ENCODE data around the gene NAV3.

NAV3 gene

DNA sequence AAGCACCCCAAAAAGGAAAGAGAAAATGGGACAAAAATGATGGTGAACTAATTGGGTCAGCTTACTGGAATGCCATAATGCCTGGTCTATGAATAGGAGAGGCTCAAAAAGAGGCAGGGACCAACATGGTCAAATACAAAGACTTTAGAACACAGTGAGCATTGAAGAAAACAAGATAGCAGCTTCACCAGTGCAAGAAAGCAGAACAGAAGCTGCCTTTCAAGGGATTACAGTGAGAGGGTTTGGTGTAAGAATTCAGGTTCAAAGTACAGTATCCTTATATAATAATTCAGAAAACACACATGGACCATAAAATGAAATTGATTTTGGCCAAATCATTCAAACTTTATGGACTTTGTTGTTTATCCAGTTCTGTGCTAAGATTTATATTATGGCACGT lies 162.1 kb downstream of the NAV3 start:
- no peak for DNase-seq

DNA sequence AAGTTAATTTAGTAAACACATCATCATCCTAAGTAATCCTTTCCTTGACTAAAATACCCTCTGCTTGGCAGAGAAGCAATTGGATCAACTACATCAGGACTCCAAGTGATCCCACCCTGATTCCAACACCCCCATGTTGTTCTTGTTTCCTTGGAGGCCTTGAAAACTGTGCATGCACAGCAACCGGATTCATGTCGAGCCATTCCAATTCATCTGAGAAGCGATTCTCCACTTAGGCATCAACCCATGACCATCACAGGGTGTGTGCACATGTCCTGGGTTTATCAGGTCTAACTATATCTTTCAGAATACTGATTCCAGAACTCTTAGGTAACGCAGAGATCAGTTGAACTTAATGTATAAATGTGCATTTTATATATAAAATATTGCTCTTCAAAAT lies 163.0 kb downstream of the NAV3 start:
- no peak for DNase-seq

DNA sequence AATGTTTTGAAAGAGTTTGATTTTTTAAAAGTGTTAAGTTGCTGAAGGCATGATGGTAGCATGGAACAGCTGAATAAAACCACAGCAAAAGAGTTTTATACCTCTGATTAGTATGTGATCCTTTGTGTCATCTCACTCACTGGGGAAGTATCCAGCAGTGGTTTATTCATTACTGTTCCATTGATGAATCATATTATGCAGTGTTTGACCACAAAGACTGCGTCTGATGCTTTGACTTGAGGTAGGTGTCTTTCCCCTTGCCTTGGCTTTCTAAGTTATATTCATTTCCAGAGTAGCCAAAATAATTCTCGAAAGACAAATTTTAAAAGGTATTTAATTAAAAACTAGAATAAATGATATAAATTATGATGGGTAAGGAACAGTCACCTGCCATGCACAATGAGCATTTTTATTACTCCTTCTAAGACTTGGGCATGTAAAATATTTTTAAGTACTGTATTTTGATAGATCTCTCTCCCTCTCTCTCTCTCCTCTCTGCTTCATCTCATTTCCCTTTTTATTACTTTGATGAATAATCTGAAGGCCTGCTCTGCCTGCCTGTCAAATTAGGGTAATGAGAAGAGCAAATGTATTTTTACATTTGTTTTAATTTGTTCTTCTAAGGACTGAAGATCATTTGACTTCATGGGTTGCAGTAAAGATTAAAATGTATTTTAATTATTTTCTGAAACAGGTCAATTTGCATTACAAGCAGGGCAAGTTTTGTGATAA lies 164.9 kb downstream of the NAV3 start:
- no peak for DNase-seq

DNA sequence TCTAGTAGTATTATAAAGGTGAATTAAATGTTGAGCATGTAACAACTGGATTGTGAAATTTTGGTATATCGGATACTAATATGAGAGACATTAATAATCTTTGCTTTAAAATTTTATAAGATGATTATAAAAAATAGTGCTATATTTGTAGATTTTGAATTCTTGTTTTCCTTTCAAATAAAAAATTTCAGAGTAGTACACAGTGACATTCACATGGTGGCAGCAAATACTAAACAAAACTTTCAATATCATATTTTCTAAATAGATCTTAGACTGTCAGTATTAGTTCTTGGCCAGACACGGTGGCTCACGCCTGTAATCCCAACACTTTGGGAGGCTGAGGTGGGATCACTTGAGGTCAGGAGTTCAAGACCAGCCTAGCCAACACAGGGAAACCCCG lies 166.0 kb downstream of the NAV3 start:
- no peak for DNase-seq

DNA sequence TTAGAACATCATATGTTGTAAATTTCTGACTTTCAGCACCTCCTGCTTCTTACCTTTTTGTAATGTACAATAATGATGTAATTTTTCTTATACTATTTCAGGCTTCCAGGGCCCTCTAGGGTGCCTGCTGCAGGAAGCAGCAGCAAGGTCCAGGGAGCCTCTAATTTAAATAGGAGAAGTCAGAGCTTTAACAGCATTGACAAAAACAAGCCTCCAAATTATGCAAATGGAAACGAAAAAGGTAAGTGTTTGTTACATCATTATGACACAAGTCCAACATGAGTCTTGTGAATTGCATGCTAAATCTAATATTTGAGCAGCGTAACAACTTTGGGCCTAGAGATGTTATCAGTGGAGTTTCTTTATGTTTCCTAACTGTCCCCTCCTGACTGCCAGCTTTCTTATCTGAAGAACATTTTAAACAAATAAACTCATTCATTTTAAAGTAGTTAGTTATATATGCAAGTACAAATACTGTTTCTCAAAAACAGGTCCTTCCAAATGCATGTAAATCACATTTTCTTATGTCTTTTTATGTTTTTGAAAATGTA lies 167.6 kb downstream of the NAV3 start:
- DNase-seq = no peak

DNA sequence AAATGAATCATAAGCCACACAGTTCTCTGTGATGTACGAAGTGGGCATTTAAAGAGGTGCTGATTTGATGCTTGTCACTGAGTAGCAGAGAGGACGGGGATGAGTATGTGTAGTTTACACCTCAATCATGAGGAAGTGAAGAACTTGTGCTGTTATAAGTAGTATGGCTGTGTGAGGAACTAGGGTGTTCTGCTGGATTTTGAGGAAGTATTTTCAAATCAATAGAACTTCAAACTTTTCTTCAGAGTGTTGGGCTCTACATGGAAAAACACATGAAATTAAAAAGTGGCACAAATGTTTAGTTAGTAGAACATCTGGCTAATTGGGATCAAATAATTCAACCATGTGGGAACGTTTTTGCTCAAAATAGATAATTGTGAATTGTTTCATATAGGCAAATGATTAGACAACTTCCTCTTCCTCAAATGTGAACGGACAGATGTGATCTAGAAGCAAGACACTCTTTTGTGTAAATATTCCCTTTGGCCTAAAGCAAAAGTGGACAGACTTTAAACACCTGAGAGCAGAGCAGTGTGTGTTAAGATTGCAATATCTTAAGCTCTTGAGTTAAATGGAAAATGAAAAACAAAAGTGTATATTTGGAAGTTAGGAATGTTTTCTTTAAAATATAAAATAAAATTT lies 168.5 kb downstream of the NAV3 start:
- DNase-seq = no peak

DNA sequence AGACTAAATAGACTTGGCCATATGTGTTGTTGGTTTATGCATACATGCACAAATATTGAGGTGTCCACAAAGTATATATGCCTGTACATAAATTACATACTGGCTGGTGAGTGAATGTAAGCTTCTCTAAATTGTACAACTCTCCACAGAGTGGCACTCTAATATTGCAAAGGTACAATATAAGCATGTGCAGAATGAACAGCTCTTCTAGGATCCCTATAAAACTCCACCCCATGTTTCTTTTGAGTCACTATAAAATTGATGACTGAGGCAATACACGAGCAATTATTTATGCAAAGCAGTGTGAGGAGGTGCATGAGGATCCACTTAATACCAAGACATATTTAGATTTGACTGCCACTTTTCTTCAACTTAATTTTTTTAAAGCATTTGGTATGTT lies 172.2 kb downstream of the NAV3 start:
- DNase-seq = no peak

DNA sequence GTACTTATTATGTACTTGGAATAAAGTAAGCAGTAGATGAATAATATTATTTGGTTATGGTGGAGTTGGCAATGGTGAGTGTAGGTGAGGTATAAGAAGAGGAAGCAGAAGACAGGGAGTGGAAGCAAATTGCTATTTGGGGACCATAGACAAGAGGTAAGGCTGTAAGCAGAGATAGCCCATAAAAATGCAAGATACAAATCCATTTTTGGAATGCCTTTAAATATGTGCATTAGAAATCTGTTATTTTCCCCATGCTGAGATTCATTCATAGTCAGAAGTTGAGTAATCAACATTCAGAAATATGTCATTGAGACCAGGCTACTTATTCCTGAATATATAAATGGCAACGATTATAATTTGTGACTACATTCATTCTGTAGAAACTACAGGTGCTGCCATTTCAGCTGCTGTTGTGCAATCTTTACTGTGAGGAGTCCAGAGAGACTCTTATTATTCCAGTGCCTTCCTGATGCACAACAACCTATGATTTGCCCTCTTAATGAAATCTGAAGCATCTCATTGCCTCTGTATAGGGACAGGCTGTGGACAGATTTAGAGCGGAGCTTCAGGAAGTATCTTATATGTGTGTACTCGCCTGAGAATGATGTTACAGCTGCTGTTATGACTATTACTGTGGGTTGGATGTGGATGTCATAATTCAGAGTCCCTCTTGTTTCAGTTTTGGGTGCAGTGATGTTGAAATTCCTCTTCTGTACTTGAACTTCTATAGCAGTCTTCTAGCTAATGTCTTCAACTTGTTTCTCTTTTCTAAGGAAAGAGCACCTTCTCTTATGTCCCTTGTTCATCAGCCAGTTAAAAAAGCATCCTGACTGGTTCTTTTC lies 173.8 kb downstream of the NAV3 start:
- DNase-seq = no peak

DNA sequence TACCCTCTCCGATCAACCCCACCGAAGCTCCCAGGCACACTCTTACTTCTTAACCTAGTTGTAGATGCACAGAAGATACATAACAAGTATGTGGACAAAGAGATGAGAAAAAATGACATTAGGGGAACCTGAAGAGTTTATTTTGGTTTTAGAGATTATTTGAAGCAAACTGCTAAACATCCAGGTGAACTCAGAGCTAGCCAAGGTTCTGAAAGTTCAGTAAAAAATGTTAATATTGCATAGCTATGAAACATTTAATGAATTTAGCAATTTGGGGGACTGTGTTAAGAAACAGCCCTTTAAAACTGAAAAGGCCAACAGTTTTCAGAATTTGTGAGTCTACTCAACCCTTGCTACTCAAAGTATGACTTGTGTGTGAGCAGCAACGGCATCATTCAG lies 174.4 kb downstream of the NAV3 start:
- no peak for DNase-seq

DNA sequence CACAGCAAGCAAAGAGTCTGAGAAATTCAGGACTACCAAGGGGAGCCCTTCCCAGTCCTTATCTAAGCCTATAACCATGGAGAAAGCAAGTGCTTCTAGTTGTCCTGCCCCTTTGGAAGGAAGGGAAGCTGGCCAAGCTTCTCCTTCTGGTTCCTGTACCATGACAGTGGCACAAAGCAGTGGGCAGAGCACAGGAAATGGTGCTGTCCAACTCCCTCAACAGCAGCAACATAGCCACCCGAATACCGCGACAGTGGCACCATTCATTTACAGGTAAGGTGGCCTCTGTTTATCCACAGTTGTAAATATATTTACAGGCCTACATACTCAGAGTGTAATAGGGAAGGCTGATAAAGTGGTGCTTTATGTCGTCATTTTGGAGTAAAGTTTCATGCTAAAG lies 176.5 kb downstream of the NAV3 start:
- no peak for DNase-seq

DNA sequence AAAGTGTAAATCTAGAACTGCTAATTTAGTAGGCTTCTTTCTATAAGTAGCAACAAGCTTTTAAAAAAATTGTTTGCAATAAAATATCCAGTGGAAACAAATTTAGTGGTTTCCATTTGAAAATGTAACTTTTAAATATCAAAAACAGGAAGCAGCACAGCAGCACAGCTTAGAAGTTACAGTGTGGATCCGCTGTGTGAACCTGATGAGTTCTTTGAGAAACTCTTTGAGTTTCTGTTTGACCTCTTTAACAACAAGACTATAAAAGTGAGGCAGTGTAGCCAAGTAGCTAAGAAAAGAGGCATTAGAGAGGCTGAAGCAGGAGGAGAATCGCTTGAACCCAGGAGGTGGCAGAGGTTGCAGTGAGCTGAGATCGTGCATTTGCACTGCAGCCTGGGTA lies 178.3 kb downstream of the NAV3 start:
- DNase-seq = no peak

DNA sequence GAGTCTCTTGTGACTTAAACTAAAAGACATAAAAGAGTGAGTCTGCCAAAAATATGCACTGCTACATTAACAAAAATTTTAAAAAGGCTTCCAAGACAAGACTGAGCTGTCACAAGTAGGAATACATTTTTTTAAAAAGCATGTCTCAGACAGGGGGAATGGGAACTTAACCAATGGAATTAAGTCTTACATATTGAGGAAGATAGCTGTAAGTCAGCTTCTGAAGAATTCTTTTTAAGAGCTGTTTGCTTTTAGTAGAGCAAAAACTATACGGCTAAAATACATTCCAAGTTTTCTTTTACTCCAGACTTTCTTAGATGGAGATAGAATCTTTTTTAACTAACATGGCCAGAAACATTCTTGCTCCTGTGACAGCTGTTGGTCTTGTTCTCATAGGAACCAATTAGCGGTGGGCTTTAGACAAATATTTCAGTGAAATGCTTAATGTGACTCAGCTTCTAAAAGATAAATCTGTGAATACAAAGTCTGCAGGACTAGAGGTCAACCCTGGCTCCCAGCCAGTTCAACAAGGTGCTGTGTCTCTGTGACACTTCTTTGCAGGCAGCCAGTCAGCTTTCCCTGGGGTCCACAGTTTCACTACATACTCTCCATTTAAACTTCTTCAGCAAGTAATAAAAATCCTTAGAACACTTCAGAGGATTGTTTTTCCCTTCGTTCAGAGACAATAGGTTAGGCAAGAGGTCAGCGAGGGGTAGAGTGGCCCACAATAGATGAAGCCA lies 187.6 kb downstream of the NAV3 start:
- DNase-seq = no peak

DNA sequence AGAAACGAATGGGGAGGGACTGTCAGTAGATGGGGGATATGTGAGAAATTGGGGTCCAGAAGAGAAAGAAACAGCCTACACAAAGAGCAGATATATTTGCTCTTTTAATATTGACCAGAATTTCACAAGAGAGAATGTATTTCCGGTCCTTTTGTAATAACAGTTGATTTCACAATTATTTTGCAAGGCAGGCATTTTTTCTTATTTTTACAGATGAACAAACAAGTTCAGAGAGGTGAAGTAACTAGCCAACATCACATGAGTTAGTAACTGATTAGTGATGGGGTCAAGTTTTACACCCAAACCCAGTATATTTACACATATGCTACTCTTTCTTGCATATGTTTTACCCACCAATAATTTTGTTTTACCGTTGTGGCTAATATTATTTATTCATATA lies 188.2 kb downstream of the NAV3 start:
- no peak for DNase-seq

DNA sequence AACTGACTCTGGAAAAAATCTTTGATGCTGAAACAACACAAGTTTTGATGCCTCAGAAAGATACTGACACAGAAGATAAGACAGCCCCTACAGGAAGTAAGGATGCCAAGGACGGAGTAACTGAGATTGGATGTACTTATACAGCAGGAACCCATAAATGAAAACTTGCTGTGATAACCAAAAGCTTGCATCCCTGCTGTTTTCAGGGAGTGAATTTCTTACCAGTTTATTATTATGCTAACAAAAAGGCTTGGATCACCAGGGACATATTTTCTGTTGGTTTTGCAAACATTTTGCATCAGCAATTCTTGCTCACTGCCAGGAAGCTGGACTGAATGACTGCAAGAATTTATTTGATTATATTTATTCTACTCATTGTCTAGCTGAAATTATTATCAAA lies 197.7 kb downstream of the NAV3 start:
- DNase-seq = no peak

DNA sequence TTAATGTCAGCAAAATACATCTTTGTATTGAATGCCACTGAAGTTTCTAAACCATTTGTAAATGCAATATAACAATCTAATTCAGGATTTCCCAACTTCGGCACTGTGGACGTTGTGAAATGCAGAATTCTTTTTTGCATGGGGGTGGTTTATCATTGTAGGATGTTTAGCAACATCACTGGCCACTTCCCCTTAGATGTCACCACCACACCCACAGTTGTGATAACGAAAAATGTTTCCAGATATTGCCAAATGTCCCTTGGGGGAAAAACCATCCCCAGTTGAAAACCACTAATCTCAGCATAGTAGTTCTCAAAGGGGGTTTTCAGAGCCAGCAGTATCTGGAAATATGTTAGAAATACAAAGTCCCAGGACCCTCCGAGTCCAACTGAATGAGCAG lies 203.3 kb downstream of the NAV3 start:
- DNase-seq = no peak

DNA sequence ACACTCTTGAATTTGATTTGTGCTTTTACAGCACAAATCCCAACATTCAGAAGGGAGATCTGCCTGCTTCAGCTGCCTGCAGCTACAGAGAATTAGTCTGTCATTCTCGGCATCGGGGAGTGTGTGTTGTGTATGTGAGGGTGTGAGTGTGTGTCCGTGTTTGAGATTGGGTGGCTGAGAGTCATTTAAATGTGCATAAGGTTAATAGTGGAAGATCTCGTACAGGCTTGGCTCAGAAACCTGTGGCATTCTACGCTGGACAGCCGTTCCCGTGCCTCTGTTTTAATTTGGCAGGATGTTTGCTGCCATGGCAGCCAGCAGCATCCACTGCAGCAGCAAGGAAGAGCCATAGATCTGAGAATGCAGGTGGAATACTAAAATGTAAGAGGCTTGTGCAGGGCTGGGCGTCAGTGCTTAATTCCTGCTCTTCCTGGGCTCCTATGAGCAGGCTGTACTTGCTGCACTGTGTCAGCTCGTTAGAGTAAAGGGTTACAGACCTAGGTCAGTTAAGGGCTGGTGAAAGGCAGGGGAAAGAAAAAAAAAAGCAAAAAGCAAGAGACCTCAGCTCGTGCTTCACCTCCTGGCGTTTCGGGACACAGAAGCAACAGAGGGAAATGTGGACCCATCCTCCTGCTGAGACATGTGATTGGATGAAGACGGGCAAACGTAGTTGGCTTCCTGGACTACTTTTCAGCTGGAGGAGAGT lies 205.4 kb downstream of the NAV3 start:
- no peak for DNase-seq

DNA sequence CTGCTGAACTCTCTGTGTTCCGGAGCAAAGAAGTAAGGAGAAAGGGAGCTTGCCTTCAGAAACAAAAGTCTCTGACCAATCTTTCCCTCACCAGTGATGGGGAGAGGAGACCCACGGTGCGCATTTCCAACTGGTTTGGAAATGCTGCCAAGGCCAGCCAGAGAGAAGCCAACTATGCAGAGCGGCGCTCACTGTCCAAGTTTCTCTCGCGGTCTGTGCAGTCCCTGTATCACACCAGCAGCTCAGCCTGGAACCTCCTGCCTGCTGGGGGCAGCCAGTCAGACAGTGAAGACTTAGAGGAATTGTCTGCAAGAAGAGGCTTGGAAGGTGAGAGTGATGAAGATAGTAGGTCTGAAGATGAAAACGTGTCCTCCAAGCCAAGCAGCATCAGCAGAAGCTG lies 206.2 kb downstream of the NAV3 start:
- DNase-seq = no peak

DNA sequence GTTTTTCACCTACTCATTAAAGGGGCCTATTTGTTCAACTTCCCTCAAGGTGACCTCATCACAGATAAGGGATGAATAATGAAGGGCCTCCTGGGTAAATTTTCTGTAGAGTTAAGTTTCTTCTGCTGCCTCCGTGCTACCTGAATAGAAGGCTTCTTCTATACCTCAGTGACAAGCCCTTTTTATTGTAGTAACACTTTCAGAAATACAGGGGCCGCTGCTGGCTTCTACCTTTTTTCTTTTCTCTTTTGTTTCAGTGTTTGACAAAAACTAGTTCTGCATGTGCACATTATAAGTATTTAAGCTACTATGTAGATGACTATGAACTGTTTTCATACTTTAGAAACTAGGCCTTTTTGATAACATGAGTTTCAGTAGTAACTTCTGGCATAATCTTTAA lies 207.0 kb downstream of the NAV3 start:
- no peak for DNase-seq

DNA sequence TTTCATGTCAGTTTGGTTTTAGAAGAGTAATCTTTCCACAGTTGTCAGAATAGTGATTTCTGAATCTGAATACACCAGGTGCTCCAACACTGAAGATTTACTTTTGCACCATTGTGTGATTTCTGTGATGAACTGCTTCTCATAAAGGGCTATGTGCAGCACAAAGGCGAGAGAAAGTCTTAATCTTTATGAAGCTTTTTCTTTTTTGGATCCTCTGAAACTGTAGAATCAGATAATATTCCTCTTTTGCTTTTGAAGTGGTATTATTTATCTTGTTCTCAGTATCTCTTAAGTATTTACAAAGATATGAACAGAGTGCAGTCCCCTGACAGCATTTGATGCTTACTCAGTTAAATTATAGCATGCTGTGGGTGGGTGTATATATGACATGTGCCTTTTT lies 207.8 kb downstream of the NAV3 start:
- DNase-seq = no peak

DNA sequence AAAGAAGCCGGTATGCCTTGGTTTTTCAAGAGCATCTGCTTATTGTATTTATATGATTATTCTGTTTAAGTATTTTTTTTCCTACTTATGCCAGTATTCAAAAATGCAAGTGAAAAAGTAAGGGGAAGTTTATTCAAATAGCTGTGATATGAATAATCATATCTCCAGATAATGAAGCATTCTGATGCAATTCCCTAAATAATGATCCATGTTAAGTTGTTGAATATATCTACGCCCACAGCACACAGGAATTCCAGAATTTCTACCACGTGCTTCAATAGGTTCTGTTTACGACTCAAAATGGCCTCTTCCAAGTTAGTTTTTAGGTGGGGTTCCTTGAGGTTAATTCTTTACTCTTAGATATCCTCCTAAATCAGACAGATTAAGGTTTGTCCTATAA lies 208.3 kb downstream of the NAV3 start:
- no peak for DNase-seq

DNA sequence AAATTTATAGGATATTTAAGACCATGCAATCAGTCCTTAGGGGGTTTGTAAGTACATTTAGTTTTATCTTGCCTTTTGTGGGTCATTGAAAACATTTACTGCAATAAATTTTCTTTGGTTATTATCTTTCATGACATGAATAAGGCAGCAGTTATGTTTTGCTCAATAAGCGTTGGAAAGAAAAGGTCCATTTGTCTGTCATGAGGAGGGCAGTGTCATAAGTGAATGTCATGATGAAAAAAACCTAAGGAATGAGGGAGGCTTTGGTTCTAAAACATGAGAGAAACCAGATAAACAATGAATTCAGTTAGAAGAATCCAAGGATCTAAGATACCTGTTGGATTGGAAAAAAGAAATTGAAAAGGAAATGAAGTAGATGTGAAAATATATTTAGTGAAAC lies 209.4 kb downstream of the NAV3 start:
- DNase-seq = no peak

DNA sequence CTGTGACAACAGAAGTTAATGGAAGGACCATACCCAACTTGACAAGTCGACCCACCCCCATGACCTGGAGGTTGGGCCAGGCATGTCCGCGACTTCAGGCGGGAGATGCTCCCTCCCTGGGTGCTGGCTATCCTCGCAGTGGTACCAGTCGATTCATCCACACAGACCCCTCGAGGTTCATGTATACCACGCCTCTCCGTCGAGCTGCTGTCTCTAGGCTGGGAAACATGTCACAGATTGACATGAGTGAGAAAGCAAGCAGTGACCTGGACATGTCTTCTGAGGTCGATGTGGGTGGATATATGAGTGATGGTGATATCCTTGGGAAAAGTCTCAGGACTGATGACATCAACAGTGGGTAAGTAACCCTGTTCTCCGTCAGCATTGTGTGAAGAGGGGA lies 220.1 kb downstream of the NAV3 start:
- no peak for DNase-seq

DNA sequence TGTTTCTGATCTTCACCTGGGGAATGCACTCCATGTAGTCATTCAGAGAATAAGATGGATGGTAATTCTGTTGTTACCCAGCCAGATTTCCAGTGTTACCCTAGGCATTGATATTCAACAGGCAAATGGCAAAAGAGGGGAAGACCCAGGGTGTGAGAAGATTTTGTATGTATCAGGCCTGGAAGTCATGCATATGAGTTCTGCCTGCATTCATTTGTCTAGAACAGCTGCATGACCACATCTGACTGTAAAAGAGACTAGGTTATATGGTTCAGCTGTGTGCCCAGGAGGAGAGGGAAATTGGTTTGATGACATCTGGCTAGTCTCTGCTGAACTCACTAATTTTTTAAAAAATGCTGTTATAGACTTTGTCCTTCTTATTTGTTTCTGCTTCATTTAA lies 224.9 kb downstream of the NAV3 start:
- DNase-seq = no peak

All from stimulated activated naive CD4-positive, alpha-beta T cell treated with Interleukin-2 at 50 U/mL for 16 hours (primary cell).